Measurements from ENCODE around the gene TIMM17B.

GRCh38 chrX:48899078-48899410, 1.5 kb upstream of the TIMM17B start:
- TF ChIP-seq POLR2A (IDR thresholded peaks at IDR 0.05; ENCODE audit: low read length) (no peak), GATA1 (IDR thresholded peaks at IDR 0.05; ENCODE audit: low read depth, low read length) (no peak)
